IMR-90 (cell line): Measurements from ENCODE around the gene NKG7. TPM values are rescaled to one million over a fixed set of nuclear protein-coding genes. Genes with fewer than 3 reads are reported as not detected.

Experiments used
- ATAC-seq: fragments of 200-7000 bp; cut with Tn5 transposase; 2 replicates; pipeline ENCODE4 v1.9.1; 2020; ENCODE audit warnings: low read depth, mild to moderate bottlenecking, moderate library complexity
- BruUV-seq: library from RNA; stranded (reverse); fragments of 400-500 nt; replicated peaks from 2 replicates; lab custom pipeline; 2021; lab: Mats Ljungman, UMichigan
- CTCF ChIA-PET: fragments of 300-600 bp; formaldehyde crosslinking; extraction: SDS; loops from one replicate; lab custom pipeline; 2021; ENCODE audit warnings: antibody characterized with exemption; lab: Yijun Ruan, JAX
- POLR2A ChIA-PET: fragments of 300-600 bp; sonication (Branson Sonifier 250); formaldehyde crosslinking; loops from one replicate; lab custom pipeline; 2022; ENCODE audit warnings: antibody characterized with exemption; ENCODE audit not compliant: unreplicated experiment; lab: Charles Lee
- DNase-seq: peaks from one replicate; pipeline ENCODE4 v3.0.0; 2013
- H2AFZ ChIP-seq: replicated peaks from 2 replicates; pipeline ENCODE3; 2013; ENCODE audit warnings: low read length, mild to moderate bottlenecking; ENCODE audit not compliant: poor library complexity
- H2AK5ac ChIP-seq: 2 replicates; pipeline ENCODE4 v1.6.1; 2013; ENCODE audit warnings: low read depth, low read length, inconsistent platforms
- H2AK9ac ChIP-seq: replicated peaks from 2 replicates; pipeline ENCODE3; 2013; ENCODE audit warnings: mild to moderate bottlenecking, low read depth, low read length, moderate library complexity; ENCODE audit not compliant: poor library complexity
- H2BK120ac ChIP-seq: 2 replicates; pipeline ENCODE4 v1.6.1; 2013; ENCODE audit warnings: low read depth, low read length, inconsistent platforms
- H2BK15ac ChIP-seq: 3 replicates; pipeline ENCODE4 v1.6.1; 2013; ENCODE audit warnings: low read depth, low read length, inconsistent platforms
- H2BK20ac ChIP-seq: 2 replicates; pipeline ENCODE4 v1.6.1; 2013; ENCODE audit warnings: low read depth, mild to moderate bottlenecking, inconsistent platforms, low read length, moderate library complexity
- H2BK5ac ChIP-seq: 2 replicates; pipeline ENCODE4 v1.6.1; 2013; ENCODE audit warnings: mild to moderate bottlenecking, low read depth, low read length, inconsistent platforms; ENCODE audit not compliant: poor library complexity, severe bottlenecking
- H3K14ac ChIP-seq: replicated peaks from 2 replicates; pipeline ENCODE4 v1.6.1; 2013; ENCODE audit warnings: low read depth, low read length, inconsistent platforms
- H3K18ac ChIP-seq: 2 replicates; pipeline ENCODE4 v1.6.1; 2013; ENCODE audit warnings: low read depth, low read length, control low read depth
- H3K23ac ChIP-seq: 2 replicates; pipeline ENCODE4 v1.6.1; 2013; ENCODE audit warnings: low read depth, low read length, inconsistent platforms
- H3K27ac ChIP-seq: 2 replicates; pipeline ENCODE4 v1.5.1; 2013; ENCODE audit warnings: mild to moderate bottlenecking, control low read depth, low read length; ENCODE audit not compliant: insufficient read depth
- H3K27me3 ChIP-seq: 2 replicates; pipeline ENCODE4 v1.6.1; 2013; ENCODE audit warnings: low read length; ENCODE audit not compliant: control insufficient read depth, insufficient read depth
- H3K36me3 ChIP-seq: 2 replicates; pipeline ENCODE4 v1.6.1; 2013; ENCODE audit warnings: low read length, mixed read lengths; ENCODE audit not compliant: control insufficient read depth, insufficient read depth
- H3K4ac ChIP-seq: 2 replicates; pipeline ENCODE4 v1.6.1; 2013; ENCODE audit warnings: low read depth, low read length, inconsistent platforms
- H3K4me1 ChIP-seq: 2 replicates; pipeline ENCODE4 v1.6.1; 2013; ENCODE audit warnings: low read length, mixed read lengths; ENCODE audit not compliant: control insufficient read depth, insufficient read depth
- H3K4me2 ChIP-seq: 2 replicates; pipeline ENCODE4 v1.6.1; 2013; ENCODE audit warnings: low read depth, mild to moderate bottlenecking, control low read depth, low read length, moderate library complexity
- H3K4me3 ChIP-seq: 2 replicates; pipeline ENCODE4 v1.5.1; 2013; ENCODE audit warnings: low read depth, mild to moderate bottlenecking, control low read depth, low read length, moderate library complexity; ENCODE audit not compliant: insufficient read depth
- H3K56ac ChIP-seq: 2 replicates; pipeline ENCODE4 v1.6.1; 2013; ENCODE audit warnings: low read length, inconsistent platforms; ENCODE audit not compliant: insufficient read depth; ENCODE audit errors: extremely low read depth
- H3K79me1 ChIP-seq, 2 experiments: 2 replicates each; pipeline ENCODE4 v1.6.1; 2013; ENCODE audit warnings: low read length in 2 of 2, inconsistent platforms in 1 of 2, low read depth in 1 of 2
- H3K9ac ChIP-seq: 2 replicates; pipeline ENCODE4 v1.6.1; 2013; ENCODE audit warnings: low read depth, low read length, control low read depth
- H3K9me1 ChIP-seq: 2 replicates; pipeline ENCODE4 v1.6.1; 2013; ENCODE audit warnings: low read length, inconsistent platforms; ENCODE audit not compliant: insufficient read depth
- H3K9me3 ChIP-seq: 2 replicates; pipeline ENCODE4 v1.6.1; 2013; ENCODE audit warnings: low read length; ENCODE audit not compliant: control insufficient read depth, insufficient read depth
- H4K20me1 ChIP-seq: 2 replicates; pipeline ENCODE4 v1.6.1; 2013; ENCODE audit warnings: low read length, inconsistent platforms; ENCODE audit not compliant: insufficient read depth
- H4K5ac ChIP-seq: 2 replicates; pipeline ENCODE4 v1.6.1; 2013; ENCODE audit warnings: mild to moderate bottlenecking, low read depth, low read length, control low read depth
- H4K8ac ChIP-seq, 2 experiments: 2 replicates each; pipeline ENCODE4 v1.6.1; 2013; ENCODE audit warnings: low read depth in 2 of 2, low read length in 2 of 2, control low read depth in 1 of 2, inconsistent platforms in 1 of 2
- H4K91ac ChIP-seq: 2 replicates; pipeline ENCODE4 v1.6.1; 2013; ENCODE audit warnings: low read depth, low read length, inconsistent platforms; ENCODE audit not compliant: insufficient read depth
- CEBPB ChIP-seq: IDR thresholded peaks from 2 replicates; pipeline ENCODE4 v1.6.1; 2012; ENCODE audit warnings: low read depth, low read length, improper control_type of control experiment
- CTCF ChIP-seq: conservative IDR thresholded peaks from 2 replicates; pipeline ENCODE4 v1.5.1; 2012; ENCODE audit warnings: mild to moderate bottlenecking, low read depth, low read length, improper control_type of control experiment
- ELK1 ChIP-seq: fragments of 150-350 bp; IDR thresholded peaks from 2 replicates; pipeline ENCODE4 v1.6.1; 2016; ENCODE audit warnings: low read depth, mild to moderate bottlenecking, low read length, moderate library complexity, borderline replicate concordance
- FOS ChIP-seq: fragments of 150-350 bp; IDR thresholded peaks from 2 replicates; pipeline ENCODE4 v1.6.1; 2016; ENCODE audit warnings: low read depth, low read length
- MAFK ChIP-seq: IDR thresholded peaks from 2 replicates; pipeline ENCODE4 v1.6.1; 2012; ENCODE audit warnings: low read depth, low read length, improper control_type of control experiment
- MAZ ChIP-seq: IDR thresholded peaks from 2 replicates; pipeline ENCODE4 v1.6.1; 2012; ENCODE audit warnings: low read depth, mild to moderate bottlenecking, low read length, improper control_type of control experiment, moderate library complexity, borderline replicate concordance
- POLR2A ChIP-seq: IDR thresholded peaks from 2 replicates; pipeline ENCODE4 v1.6.1; 2012; ENCODE audit warnings: mild to moderate bottlenecking, low read depth, low read length
- RAD21 ChIP-seq: IDR thresholded peaks from 2 replicates; pipeline ENCODE4 v1.6.1; 2012; ENCODE audit warnings: low read length, improper control_type of control experiment
- RCOR1 ChIP-seq: IDR thresholded peaks from 2 replicates; pipeline ENCODE4 v1.6.1; 2012; ENCODE audit warnings: mild to moderate bottlenecking, low read length, improper control_type of control experiment; ENCODE audit not compliant: insufficient replicate concordance
- RFX5 ChIP-seq: IDR thresholded peaks from 2 replicates; pipeline ENCODE4 v1.8.0; 2012; ENCODE audit warnings: low read depth, mild to moderate bottlenecking, low read length, moderate library complexity
- SMC3 ChIP-seq: fragments of 150-350 bp; IDR thresholded peaks from 2 replicates; pipeline ENCODE4 v1.6.1; 2016; ENCODE audit warnings: low read depth, mild to moderate bottlenecking, antibody characterized with exemption, low read length, moderate library complexity
- WGBS, 2 experiments: methylation state at CpG; one replicate each; pipeline versions ENCODE4 v1.1.5 to v1.1.7; 2013; ENCODE audit warnings: missing lambda C conversion rate in 2 of 2; ENCODE audit not compliant: insufficient read length in 1 of 2; ENCODE audit errors: extremely low coverage in 2 of 2; 5-methylcytosine and 5-hydroxymethylcytosine counted together
- dilution Hi-C: fragments of 300-500 bp; cut with HindIII; formaldehyde crosslinking; loops from one replicate; pipeline ENCODE4 v1.14.3; 2018; ENCODE audit warnings: low sequenced_read_pairs; ENCODE audit not compliant: unreplicated experiment
- in situ Hi-C: fragments of 300-500 bp; cut with MboI; formaldehyde crosslinking; loops from 3 replicates; pipeline ENCODE4 v1.14.3; 2019; ENCODE audit warnings: low sequenced_read_pairs, inconsistent platforms, mixed read lengths
- intact Hi-C: fragments of 100-400 bp; cut with micrococcal nuclease; formaldehyde crosslinking; loops from 2 replicates; pipeline ENCODE4 v1.10.0; 2022
- polyA plus RNA-seq, 3 experiments: library from polyadenylated mRNA; depleted of rRNA; stranded (reverse); fragments of >200 nt; gene quantifications; 2 replicates each; pipeline ENCODE4 v1.2.3, GENCODE V29; 2012; ENCODE audit warnings: low replicate concordance in 1 of 3
- total RNA-seq: library from RNA; depleted of rRNA; stranded (reverse); fragments of >200 nt; gene quantifications from 2 replicates; pipeline ENCODE4 v1.2.3, GENCODE V29; 2012

NKG7 gene
- total and polyA plus RNA-seq, 2 of the 4 experiments (the other 2 are of a cell fraction), result not detected

GRCh38 chr19:51368366-51369282 is 3.8 kb downstream of the NKG7 start, which contains the start of gene CLDND2:
Gene CLDND2, minus strand, starts transcription at chr19:51369003. Its CDS starts 426 bp downstream, at chr19:51368577.
- no TSS peak for BruUV-seq
- POLR2A ChIA-PET, result interaction anchor here (1.0 kb wide), 2 partner anchors 18 to 320 kb away, joined by 3 read pairs; no protein-coding TSS in a partner anchor

More at GRCh38 chr19:51368366-51369282, 3.8 kb downstream of the NKG7 start, which contains the start of gene CLDND2:
- peak within 1 kb of the TSS; percentile 78; the same call in 1 of the 2 replicates for H3K23ac ChIP-seq
- peak within 1 kb of the TSS; percentile 20; the same call in 1 of the 2 replicates for H2BK20ac ChIP-seq
- peak within 1 kb of the TSS; percentile 72 for H3K4me2 ChIP-seq
- peak within 1 kb of the TSS; percentile 96 for H2BK5ac ChIP-seq
- H3K4me1 ChIP-seq, result peaks cover 11% of the 10 kb centered on the region
- peak within 1 kb of the TSS; percentile 70 for H4K5ac ChIP-seq
- peak within 1 kb of the TSS; percentile 84 for H3K4me3 ChIP-seq
- no peaks in the 10 kb centered on the region for H3K36me3 ChIP-seq
- H4K91ac ChIP-seq, result peak within 1 kb of the TSS; percentile 69
- peak within 1 kb of the TSS; percentile 95 for H3K4ac ChIP-seq
- dilution Hi-C loops, result no loop called here
- peak within 1 kb of the TSS; percentile 76 for H3K56ac ChIP-seq
- no peak for TF ChIP-seq CTCF
- TF ChIP-seq POLR2A, result no peak
- no peak for TF ChIP-seq FOS
- TF ChIP-seq SMC3, result no peak
- no peak for TF ChIP-seq CEBPB
- TF ChIP-seq RAD21, result no peak
- no peak for TF ChIP-seq ELK1
- no peak for TF ChIP-seq RCOR1
- TF ChIP-seq RFX5, result no peak
- no peak for TF ChIP-seq MAZ
- no peak for TF ChIP-seq MAFK
- in situ Hi-C loops, result no loop called here
- H4K20me1 ChIP-seq, result no peaks in the 10 kb centered on the region
- peak within 1 kb of the TSS; percentile 85 to 93 for H4K8ac ChIP-seq
- peak within 1 kb of the TSS; percentile 100 for H2AFZ ChIP-seq
- WGBS, 2 experiments, result 20% methylated on average over 3 of the region's 23 CpGs; no CpG with 5 or more reads in 1 of the 2 experiments
- peak within 1 kb of the TSS; percentile 64; the same call in 1 of the 2 replicates for H2BK120ac ChIP-seq
- ATAC-seq (no peak), DNase-seq (no peak)
- H3K14ac ChIP-seq, result peak within 1 kb of the TSS; percentile 84
- peak within 1 kb of the TSS; percentile 91 for H3K9ac ChIP-seq
- peaks cover 2% of the 10 kb centered on the region; the same call in 1 of the 2 replicates for H3K27me3 ChIP-seq
- peaks cover 12% of the 10 kb centered on the region for H3K9me1 ChIP-seq
- intact Hi-C loops, result no loop called here
- no peaks in the 10 kb centered on the region for H3K9me3 ChIP-seq
- H2BK15ac ChIP-seq, result no peak within 1 kb of the TSS; the same call in 2 of the 3 replicates
- CTCF ChIA-PET, result no interaction called here
- peak within 1 kb of the TSS; percentile 97 for H3K27ac ChIP-seq
- H3K79me1 ChIP-seq, result peaks cover 9 to 35% of the 10 kb centered on the region in 2 experiments; a peak in 3 of 4 replicates
- peak within 1 kb of the TSS; percentile 95 for H2AK5ac ChIP-seq
- peak within 1 kb of the TSS; percentile 98 for H2AK9ac ChIP-seq
- peak within 1 kb of the TSS; percentile 81 for H3K18ac ChIP-seq
